GM21423 (cell line): ENCODE data around the gene ATAD1.
"Not testable (repeated sequence)": the region's sequence is repeated elsewhere in the genome, so short reads cannot be mapped to it uniquely, and the experiment has no call there.

Experiments
- ATAC-seq: cut with Tn5 transposase; IDR thresholded peaks from one replicate; pipeline ENCODE4 v1.9.1; 2021; ENCODE audit warnings: mild to moderate bottlenecking, moderate library complexity; ENCODE audit not compliant: unreplicated experiment

ATAD1 gene

GRCh38 chr10:87817609-87818504, at the start of gene ATAD1:
Gene ATAD1 (minus strand): TSS chr10:87818226. CDS start chr10:87814599, 3,627 bp downstream.
- peak; percentile 70 for ATAC-seq

- no peak for ATAC-seq
These were observed 49.4 kb upstream of the ATAD1 start for GRCh38 chr10:87867453-87867852.

- no peak for ATAC-seq
These were observed 48.5 kb upstream of the ATAD1 start for GRCh38 chr10:87866412-87866974.

- no peak for ATAC-seq
These were observed 47.3 kb upstream of the ATAD1 start for GRCh38 chr10:87865241-87865881.

GRCh38 chr10:87864496-87865059, 46.6 kb upstream of the ATAD1 start:
- ATAC-seq = no peak

- ATAC-seq = not testable (repeated sequence)
These were observed 46.0 kb upstream of the ATAD1 start for GRCh38 chr10:87863951-87864495.

- ATAC-seq = peak; percentile 33
These were observed 45.3 kb upstream of the ATAD1 start, which contains the start of the genes KLLN and PTEN for GRCh38 chr10:87863053-87863943. Gene KLLN (minus strand): TSS chr10:87863533. CDS start chr10:87862487, 1,046 bp downstream. Gene PTEN (plus strand): TSS chr10:87863625. CDS start chr10:87864470, 845 bp downstream.

GRCh38 chr10:87862679-87863052, 44.6 kb upstream of the ATAD1 start:
- peak; percentile 17 for ATAC-seq

GRCh38 chr10:87861953-87862678, 44.1 kb upstream of the ATAD1 start:
- ATAC-seq = peak; percentile 47

- ATAC-seq = peak; percentile 10
These were observed 43.5 kb upstream of the ATAD1 start for GRCh38 chr10:87861566-87861952.

- ATAC-seq = no peak
These were observed 42.9 kb upstream of the ATAD1 start for GRCh38 chr10:87860816-87861403.

GRCh38 chr10:87860156-87860795, 42.2 kb upstream of the ATAD1 start:
- ATAC-seq = no peak

GRCh38 chr10:87855665-87856064, 37.6 kb upstream of the ATAD1 start:
- not testable (repeated sequence) for ATAC-seq

- ATAC-seq = not testable (repeated sequence)
These were observed 37.2 kb upstream of the ATAD1 start for GRCh38 chr10:87855247-87855646.

- ATAC-seq = no peak
These were observed 34.1 kb upstream of the ATAD1 start for GRCh38 chr10:87852089-87852488.

- ATAC-seq = peak; percentile 49
These were observed 32.7 kb upstream of the ATAD1 start for GRCh38 chr10:87850742-87851205.

GRCh38 chr10:87849001-87849400, 31.0 kb upstream of the ATAD1 start:
- no peak for ATAC-seq

GRCh38 chr10:87847550-87847949, 29.5 kb upstream of the ATAD1 start:
- no peak for ATAC-seq
